Uterus (tissue), 2 donors: ENCODE results near the gene SUFU.

Experiments used
- POLR2A ChIP-seq, 2 donors: fragments of 450-650 bp; IDR thresholded peaks; one replicate each; pipeline ENCODE4 v1.6.1; 2016; ENCODE audit warnings: antibody characterized with exemption in 2 of 2, mild to moderate bottlenecking in 1 of 2, moderate library complexity in 1 of 2
- TF ChIP-seq, protein P1 (sequence below), 4 experiments: fragments of 200-600 bp in 2 of 4; fragments of 450-650 bp in 2 of 4; sonication (generic) in 2 of 4; IDR thresholded peaks; one replicate each; pipeline ENCODE4 v1.5.1; 2016 to 2019; ENCODE audit warnings: antibody characterized with exemption in 4 of 4, mild to moderate bottlenecking in 2 of 4, moderate library complexity in 1 of 4

DNA sequence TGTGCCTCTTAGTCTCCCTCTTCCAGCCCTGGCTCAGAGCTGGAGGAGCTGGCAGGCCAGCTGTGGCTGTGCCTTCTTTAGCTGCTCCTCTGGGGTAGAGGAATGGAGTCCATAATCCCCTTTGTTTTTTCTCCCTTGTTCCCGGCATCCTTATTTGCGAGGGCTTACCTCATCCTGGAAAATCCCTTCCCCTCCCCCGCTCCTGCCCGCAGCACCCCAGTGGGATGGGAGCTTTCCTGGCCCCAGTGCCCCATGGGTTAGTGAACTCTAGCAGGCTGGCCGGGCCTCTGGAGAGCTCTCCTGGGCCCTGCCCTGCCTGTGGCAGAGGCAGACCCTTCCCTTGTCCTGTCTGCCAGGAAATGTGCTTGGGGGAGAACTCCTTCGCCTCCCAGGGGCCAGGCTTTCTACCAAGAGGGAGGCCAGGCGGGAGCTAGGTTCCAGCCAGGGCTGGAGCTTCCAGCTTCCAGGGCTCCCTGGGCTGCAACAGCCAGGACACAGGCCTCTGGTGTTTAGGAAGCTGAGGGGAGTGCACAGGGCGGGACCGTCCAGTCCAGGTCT is 124.0 kb downstream of the SUFU start:
- TF ChIP-seq, protein P1, sequence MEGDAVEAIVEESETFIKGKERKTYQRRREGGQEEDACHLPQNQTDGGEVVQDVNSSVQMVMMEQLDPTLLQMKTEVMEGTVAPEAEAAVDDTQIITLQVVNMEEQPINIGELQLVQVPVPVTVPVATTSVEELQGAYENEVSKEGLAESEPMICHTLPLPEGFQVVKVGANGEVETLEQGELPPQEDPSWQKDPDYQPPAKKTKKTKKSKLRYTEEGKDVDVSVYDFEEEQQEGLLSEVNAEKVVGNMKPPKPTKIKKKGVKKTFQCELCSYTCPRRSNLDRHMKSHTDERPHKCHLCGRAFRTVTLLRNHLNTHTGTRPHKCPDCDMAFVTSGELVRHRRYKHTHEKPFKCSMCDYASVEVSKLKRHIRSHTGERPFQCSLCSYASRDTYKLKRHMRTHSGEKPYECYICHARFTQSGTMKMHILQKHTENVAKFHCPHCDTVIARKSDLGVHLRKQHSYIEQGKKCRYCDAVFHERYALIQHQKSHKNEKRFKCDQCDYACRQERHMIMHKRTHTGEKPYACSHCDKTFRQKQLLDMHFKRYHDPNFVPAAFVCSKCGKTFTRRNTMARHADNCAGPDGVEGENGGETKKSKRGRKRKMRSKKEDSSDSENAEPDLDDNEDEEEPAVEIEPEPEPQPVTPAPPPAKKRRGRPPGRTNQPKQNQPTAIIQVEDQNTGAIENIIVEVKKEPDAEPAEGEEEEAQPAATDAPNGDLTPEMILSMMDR (IDR thresholded peaks at IDR 0.05): no peak
- no peak for TF ChIP-seq POLR2A (IDR thresholded peaks at IDR 0.05)
